NT2/D1 (cell line): ENCODE data around the gene TP53I3.
A peak's percentile ranks its signal among the peaks of the same experiment; 100 is the strongest.
"Not testable (repeated sequence)": the region's sequence is repeated elsewhere in the genome, so short reads cannot be mapped to it uniquely, and the experiment has no call there.

Source experiments
- DNase-seq: peaks from one replicate; pipeline ENCODE4 v3.0.0-alpha.2; 2011; ENCODE audit warnings: low read depth, low spot score
- H3K27me3 ChIP-seq: 2 replicates; pipeline ENCODE4 v1.6.0; 2011; ENCODE audit warnings: mild to moderate bottlenecking; ENCODE audit not compliant: insufficient read length, insufficient read depth
- H3K36me3 ChIP-seq: 2 replicates; pipeline ENCODE4 v1.6.1; 2011; ENCODE audit warnings: mild to moderate bottlenecking, low read length, mixed read lengths; ENCODE audit not compliant: insufficient read depth, insufficient read length
- H3K4me1 ChIP-seq: 2 replicates; pipeline ENCODE4 v1.5.1; 2011; ENCODE audit not compliant: insufficient read depth, insufficient read length
- H3K4me3 ChIP-seq: 2 replicates; pipeline ENCODE4 v1.5.1; 2011; ENCODE audit warnings: low read depth; ENCODE audit not compliant: insufficient read length
- H3K9ac ChIP-seq: 2 replicates; pipeline ENCODE4 v1.6.0; 2011; ENCODE audit warnings: low read depth; ENCODE audit not compliant: insufficient read length
- H3K9me3 ChIP-seq: 2 replicates; pipeline ENCODE4 v1.5.1; 2011; ENCODE audit warnings: mild to moderate bottlenecking, low read length; ENCODE audit not compliant: insufficient read depth
- SUZ12 ChIP-seq: IDR thresholded peaks from 2 replicates; pipeline ENCODE4 v1.6.1; 2011; ENCODE audit not compliant: insufficient read length, insufficient read depth; ENCODE audit errors: extremely low read depth
- YY1 ChIP-seq: IDR thresholded peaks from 2 replicates; pipeline ENCODE4 v1.6.1; 2011; ENCODE audit not compliant: insufficient read length, insufficient read depth
- ZNF274 ChIP-seq: IDR thresholded peaks from 2 replicates; pipeline ENCODE4 v1.6.1; 2011; ENCODE audit warnings: mild to moderate bottlenecking, low read depth, low read length

TP53I3 gene

DNA sequence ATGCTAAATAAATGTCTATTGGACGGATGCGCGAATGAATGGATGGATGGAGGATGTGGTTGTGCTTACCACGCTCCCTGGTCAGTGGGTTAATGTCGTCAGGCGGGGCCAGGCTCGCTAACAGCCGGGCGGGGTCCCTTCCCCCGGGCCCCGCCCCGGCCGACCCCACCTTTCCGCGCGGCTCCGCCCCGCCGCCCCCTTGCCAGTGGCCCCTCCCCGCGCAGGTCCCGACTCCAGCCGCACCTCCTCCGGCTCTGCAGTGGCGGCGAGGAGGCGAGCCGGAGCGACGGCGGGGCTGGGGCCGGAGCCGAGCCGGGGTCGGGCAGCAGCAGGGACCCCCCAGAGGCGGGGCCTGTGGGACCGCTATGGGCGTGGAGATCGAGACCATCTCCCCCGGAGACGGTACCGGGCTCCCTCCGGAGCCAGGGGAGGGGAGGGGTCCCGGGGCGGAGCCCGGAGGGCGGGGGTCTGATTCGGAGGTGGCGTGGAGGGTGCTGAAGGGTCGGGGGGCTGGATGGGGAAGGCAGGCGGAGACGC, 35.1 kb downstream of the TP53I3 start, which contains the start of gene FKBP1B:
TSS of gene FKBP1B (plus strand) at position 257 of the 537 bp plus-strand sequence. CDS start at position 366, 109 bp downstream.
- peaks cover 11% of the 10 kb centered on the region for H3K27me3 ChIP-seq
- peaks cover 2% of the 10 kb centered on the region for H3K4me1 ChIP-seq
- peak within 1 kb of the TSS; percentile 82 for H3K9ac ChIP-seq
- H3K9me3 ChIP-seq: no peaks in the 10 kb centered on the region
- peak within 1 kb of the TSS; percentile 67 for H3K4me3 ChIP-seq
- H3K36me3 ChIP-seq: peaks cover 4% of the 10 kb centered on the region
- no peak for TF ChIP-seq ZNF274
- no peak for TF ChIP-seq SUZ12
- TF ChIP-seq YY1: no peak
- DNase-seq: no peak

DNA sequence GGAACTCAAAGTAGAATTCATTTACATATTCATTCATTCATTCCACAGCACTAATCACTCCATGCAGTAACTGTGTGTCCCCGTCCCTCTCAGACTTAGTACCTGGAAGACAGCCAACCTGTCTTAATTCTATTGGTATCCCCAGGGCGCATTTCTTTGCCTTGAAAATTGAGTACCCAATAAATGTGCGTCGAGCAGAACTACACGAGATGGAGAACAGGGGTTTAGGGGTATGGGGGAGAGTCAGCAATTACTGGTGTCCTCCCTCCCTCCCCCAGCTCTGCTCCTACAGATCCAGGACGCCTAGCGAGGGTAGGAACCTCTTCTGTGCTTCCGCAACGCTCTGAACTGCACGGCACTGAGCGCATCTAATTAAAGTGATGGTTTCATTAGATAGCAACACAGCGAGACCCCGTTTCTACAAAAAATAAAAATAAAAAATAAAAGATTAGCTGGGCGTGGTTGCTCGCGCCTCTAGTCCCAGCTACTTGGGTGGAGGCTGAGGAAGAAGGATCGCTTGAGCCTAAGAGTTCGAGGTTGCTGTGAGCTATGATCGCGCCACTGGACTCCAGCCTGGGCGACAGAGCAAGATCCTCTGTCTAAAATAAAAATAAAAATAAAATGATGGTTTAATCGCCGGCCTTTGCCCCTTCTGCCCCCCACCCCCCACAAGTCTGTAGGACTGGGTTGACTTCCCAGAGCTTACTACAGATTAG, 35.7 kb downstream of the TP53I3 start:
- no peak for DNase-seq
- Histone ChIP-seq H3K9ac (peak overlapping the region; percentile 44), H3K4me3 (peak overlapping the region; percentile 3), H3K27me3 (peaks cover 11% of the 10 kb centered on the region), H3K36me3 (no peaks in the 10 kb centered on the region), H3K9me3 (no peaks in the 10 kb centered on the region), H3K4me1 (peaks cover 2% of the 10 kb centered on the region)
- TF ChIP-seq SUZ12 (no peak), ZNF274 (no peak), YY1 (no peak)

DNA sequence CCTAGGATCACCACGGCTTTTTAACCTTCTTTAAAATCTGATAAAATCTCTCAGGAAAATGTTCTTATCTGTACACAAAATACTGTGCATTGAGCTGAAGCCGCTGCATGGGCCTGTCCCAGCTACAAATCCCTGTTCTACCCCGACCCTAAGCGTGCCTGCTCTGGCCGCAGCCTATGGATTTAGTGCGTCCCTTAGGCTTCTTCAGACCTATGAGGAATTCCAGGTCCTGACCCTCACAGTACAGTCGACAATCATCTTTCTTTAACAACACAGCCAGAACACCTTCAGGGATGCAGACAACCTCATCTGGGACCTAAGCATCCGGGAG, 37.0 kb downstream of the TP53I3 start:
- Histone ChIP-seq H3K9me3 (no peaks in the 10 kb centered on the region), H3K4me1 (peaks cover 2% of the 10 kb centered on the region), H3K36me3 (no peaks in the 10 kb centered on the region), H3K27me3 (peaks cover 11% of the 10 kb centered on the region), H3K4me3 (peak overlapping the region; percentile 8), H3K9ac (peak overlapping the region; percentile 61)
- no peak for TF ChIP-seq YY1
- TF ChIP-seq ZNF274: no peak
- no peak for TF ChIP-seq SUZ12
- DNase-seq: no peak

DNA sequence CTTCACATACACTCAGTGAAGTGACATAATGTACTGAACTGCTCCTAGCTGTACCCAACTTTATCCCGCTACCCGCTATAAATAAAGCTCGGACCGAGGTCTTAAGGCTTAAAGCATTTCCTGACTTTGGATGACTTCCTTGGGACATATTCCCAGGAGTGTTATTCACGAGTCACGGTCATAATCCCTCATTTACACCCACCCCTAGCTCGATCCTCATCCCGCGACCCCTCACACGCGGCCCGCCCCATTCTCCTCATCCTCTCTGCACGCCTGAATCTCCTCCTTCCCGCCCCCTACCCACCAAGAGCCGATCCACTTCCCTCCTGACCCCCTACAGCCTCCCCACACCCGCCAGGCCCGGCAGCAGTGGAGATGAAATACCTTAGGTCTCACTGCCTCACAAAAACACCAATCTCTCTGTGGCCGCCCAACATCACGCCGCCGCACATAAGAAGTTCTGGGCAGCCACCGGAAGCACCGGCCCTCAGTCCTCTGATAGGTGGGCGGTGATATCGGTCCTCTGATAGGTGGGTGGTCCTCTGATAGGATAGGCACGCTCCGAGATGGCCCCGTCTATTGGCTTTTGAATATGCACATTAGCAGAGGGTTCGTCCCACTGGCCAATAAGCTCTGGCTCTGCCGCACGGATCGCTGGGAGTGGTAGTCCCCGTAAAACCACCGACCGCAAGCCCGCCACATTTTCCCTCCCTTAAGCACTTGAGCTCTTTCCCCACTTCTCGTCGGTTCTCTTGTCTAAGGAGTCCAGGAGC, 37.5 kb downstream of the TP53I3 start, which contains the start of gene WDCP:
TSS of gene WDCP (minus strand) at position 462 of the 773 bp plus-strand sequence. CDS start 7,897 bp downstream, outside the sequence.
- H3K9me3 ChIP-seq: no peaks in the 10 kb centered on the region
- H3K4me1 ChIP-seq: peaks cover 2% of the 10 kb centered on the region
- TF ChIP-seq YY1: no peak
- peak; percentile 99 for DNase-seq
- no peaks in the 10 kb centered on the region for H3K36me3 ChIP-seq
- H3K9ac ChIP-seq: peak within 1 kb of the TSS; percentile 86
- peak within 1 kb of the TSS; percentile 79 for H3K4me3 ChIP-seq
- peaks cover 11% of the 10 kb centered on the region for H3K27me3 ChIP-seq

DNA sequence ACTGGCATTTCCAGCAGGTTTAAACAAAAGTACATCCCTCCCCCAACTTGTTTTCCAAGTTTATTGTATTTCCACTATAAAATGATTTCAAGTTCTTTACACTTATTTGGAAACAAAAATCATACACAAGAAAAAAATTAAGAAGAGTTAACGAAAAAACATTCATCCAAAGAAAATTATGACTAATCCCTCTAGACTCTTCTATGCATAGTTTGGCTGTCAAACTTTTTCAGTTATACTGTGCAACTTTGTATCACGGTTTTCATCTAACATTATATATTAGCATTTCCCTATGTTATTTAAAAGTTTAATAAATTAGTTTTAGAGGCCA, 38.1 kb downstream of the TP53I3 start:
- peak overlapping the region; percentile 79 for H3K4me3 ChIP-seq
- no peak for TF ChIP-seq YY1
- TF ChIP-seq ZNF274: no peak
- TF ChIP-seq SUZ12: no peak
- H3K4me1 ChIP-seq: peaks cover 2% of the 10 kb centered on the region
- no peaks in the 10 kb centered on the region for H3K36me3 ChIP-seq
- H3K9me3 ChIP-seq: no peaks in the 10 kb centered on the region
- peak overlapping the region; percentile 86 for H3K9ac ChIP-seq
- H3K27me3 ChIP-seq: peaks cover 11% of the 10 kb centered on the region
- DNase-seq: no peak

DNA sequence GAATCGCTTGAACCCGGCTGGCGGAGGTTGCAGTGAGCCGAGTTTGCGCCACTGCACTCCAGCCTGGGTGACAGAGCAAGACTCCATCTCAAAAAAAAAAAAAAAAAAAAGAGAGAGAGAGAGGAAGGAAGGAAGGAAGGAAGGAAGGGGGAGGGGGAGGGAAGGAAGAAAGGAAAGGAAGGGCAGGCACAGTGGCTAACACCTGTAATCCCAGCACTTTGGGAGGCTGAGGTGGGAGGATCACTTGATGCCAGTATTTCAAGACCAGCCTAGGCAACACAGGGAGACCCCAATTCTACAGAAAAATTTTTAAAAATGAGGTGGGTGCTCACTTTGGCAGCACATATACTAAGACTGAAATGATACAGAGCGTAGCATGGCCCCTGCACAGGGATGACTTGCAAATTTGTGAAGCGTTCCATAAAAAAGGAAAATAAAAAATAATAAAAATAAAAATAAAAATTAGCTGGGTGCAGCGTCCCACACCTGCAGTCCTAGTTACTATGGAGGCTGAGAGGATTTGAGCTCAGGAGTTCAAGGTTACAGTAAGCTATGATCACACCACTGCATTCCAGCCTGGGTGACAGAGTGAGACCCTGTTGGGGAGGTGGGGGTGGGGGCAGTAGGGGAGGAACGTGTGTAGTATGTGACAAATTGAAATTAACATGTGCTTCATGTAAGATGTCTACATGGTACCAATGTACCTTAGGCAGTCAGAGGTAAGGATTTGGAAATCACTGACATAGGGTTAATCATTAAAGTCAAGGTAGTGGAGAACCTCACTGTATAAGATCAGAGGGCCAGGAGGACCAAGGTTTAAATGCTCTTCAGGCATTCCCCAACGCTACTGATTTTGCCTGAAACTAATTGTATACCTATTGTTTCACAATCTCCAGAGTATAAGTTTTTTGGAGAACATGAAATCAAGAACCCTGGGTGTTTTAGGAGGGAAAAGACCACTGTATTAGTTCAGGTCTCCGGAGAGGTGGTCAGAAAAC, 38.8 kb downstream of the TP53I3 start:
- Histone ChIP-seq H3K27me3 (peaks cover 10% of the 10 kb centered on the region), H3K36me3 (no peaks in the 10 kb centered on the region), H3K4me1 (peaks cover 2% of the 10 kb centered on the region), H3K4me3 (peak overlapping the region; percentile 79), H3K9ac (no peak overlapping the region), H3K9me3 (no peaks in the 10 kb centered on the region)
- no peak for DNase-seq
- TF ChIP-seq SUZ12 (no peak), ZNF274 (no peak), YY1 (no peak)

DNA sequence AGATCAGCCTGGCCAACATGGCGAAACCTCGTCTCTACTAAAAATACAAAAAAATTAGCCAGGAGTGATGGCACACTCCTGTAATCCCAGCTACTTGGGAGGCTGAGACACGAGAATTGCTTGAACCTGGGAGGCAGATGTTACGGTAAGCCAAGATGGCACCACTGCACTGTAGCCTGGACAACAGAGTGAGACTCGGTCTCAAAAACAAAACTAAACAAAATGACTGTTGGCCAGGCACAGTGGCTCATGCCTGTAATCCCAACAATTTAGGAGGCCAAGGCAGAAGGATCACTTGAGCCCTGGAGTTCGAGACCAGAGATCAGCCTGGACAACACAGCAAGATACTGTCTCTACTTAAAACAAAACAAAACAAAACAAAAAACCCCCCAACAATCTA, 41.5 kb downstream of the TP53I3 start:
- not testable (repeated sequence) for H3K9ac ChIP-seq, H3K4me3 ChIP-seq, H3K27me3 ChIP-seq, H3K9me3 ChIP-seq, H3K4me1 ChIP-seq, DNase-seq
- H3K36me3 ChIP-seq: peaks cover 15% of the 10 kb centered on the region
